NCI-H69 (cell line): ENCODE measurements around the gene CTH.
A peak's percentile ranks its signal among the peaks of the same experiment; 100 is the strongest.
"Not testable (repeated sequence)": the region's sequence is repeated elsewhere in the genome, so short reads cannot be mapped to it uniquely, and the experiment has no call there.

Experiments
- DNase-seq: peaks from one replicate; lab custom pipeline; 2025; lab: John Stamatoyannopoulos, UW

The CTH gene

GRCh38 chr1:70409136-70409535 is 1.9 kb upstream of the CTH start:
- no peak for DNase-seq

GRCh38 chr1:70411360-70411844 is 334 bp downstream of the CTH start:
- no peak for DNase-seq

GRCh38 chr1:70415882-70416281 is 4.8 kb downstream of the CTH start:
- no peak for DNase-seq

- not testable (repeated sequence) for DNase-seq
These were observed 8.1 kb downstream of the CTH start for GRCh38 chr1:70418973-70419734.

- DNase-seq = peak; percentile 11
These were observed 9.3 kb downstream of the CTH start for GRCh38 chr1:70420320-70420719.

- DNase-seq = peak; percentile 70
These were observed 15.4 kb downstream of the CTH start for GRCh38 chr1:70426154-70427131.

- no peak for DNase-seq
These were observed 16.9 kb downstream of the CTH start for GRCh38 chr1:70427976-70428375.

- DNase-seq = no peak
These were observed 18.2 kb downstream of the CTH start for GRCh38 chr1:70429219-70429618.

GRCh38 chr1:70429757-70430156 is 18.7 kb downstream of the CTH start:
- no peak for DNase-seq

GRCh38 chr1:70431317-70431716 is 20.2 kb downstream of the CTH start:
- DNase-seq = no peak

- no peak for DNase-seq
These were observed 20.8 kb downstream of the CTH start for GRCh38 chr1:70431874-70432273.

- DNase-seq = no peak
These were observed 23.3 kb downstream of the CTH start for GRCh38 chr1:70434253-70434859.

- peak; percentile 24 for DNase-seq
These were observed 25.7 kb downstream of the CTH start for GRCh38 chr1:70436622-70437251.

GRCh38 chr1:70438529-70438928 is 27.5 kb downstream of the CTH start:
- no peak for DNase-seq

- peak; percentile 5 for DNase-seq
These were observed 29.7 kb downstream of the CTH start for GRCh38 chr1:70440642-70441391.

GRCh38 chr1:70441392-70442035 is 30.4 kb downstream of the CTH start:
- no peak for DNase-seq

- DNase-seq = no peak
These were observed 31.4 kb downstream of the CTH start for GRCh38 chr1:70442490-70442889.

- no peak for DNase-seq
These were observed 32.7 kb downstream of the CTH start for GRCh38 chr1:70443739-70444138.

- no peak for DNase-seq
These were observed 38.0 kb downstream of the CTH start for GRCh38 chr1:70449049-70449448.

- DNase-seq = not testable (repeated sequence)
These were observed 41.3 kb downstream of the CTH start for GRCh38 chr1:70452164-70452939.
